Esophagus muscularis mucosa (tissue), 4 donors: ENCODE data around the gene CCDC89.

Source experiments
- CTCF ChIP-seq, 3 experiments: fragments of 200-600 bp in 2 of 3; fragments of 450-650 bp in 1 of 3; sonication (generic) in 2 of 3; IDR thresholded peaks; one replicate each; pipeline ENCODE4 v1.5.1; 2017 to 2019; ENCODE audit warnings: antibody characterized with exemption in 3 of 3, mild to moderate bottlenecking in 2 of 3, moderate library complexity in 1 of 3
- EP300 ChIP-seq: sonication (generic); formaldehyde crosslinking; IDR thresholded peaks from one replicate; pipeline ENCODE4 v1.6.1; 2017; ENCODE audit warnings: antibody characterized with exemption
- POLR2A ChIP-seq: fragments of 450-650 bp; IDR thresholded peaks from one replicate; pipeline ENCODE4 v1.6.1; 2017; ENCODE audit warnings: antibody characterized with exemption, moderate library complexity, mild to moderate bottlenecking, low read depth
- POLR2AphosphoS5 ChIP-seq, 2 donors: sonication (generic); formaldehyde crosslinking; IDR thresholded peaks; one replicate each; pipeline ENCODE4 v1.6.1; 2017; ENCODE audit warnings: antibody characterized with exemption in 2 of 2

- TF ChIP-seq POLR2A (no peak), EP300 (no peak), POLR2AphosphoS5 (IDR thresholded peaks at IDR 0.05) (no peak), CTCF (IDR thresholded peaks at IDR 0.05) (no peak)
These were observed 19.3 kb downstream of the CCDC89 start for GRCh38 chr11:85666687-85667086.
